HUDEP-2 (cell line): ENCODE data around the gene RBM26.
"Not testable (repeated sequence)": the region's sequence is repeated elsewhere in the genome, so short reads cannot be mapped to it uniquely, and the experiment has no call there.

Experiments used
- DNase-seq, 76 experiments: peaks; one replicate each; lab custom pipeline; 2025; ENCODE audit not compliant: unreplicated experiment in 76 of 76; lab: John Stamatoyannopoulos, UW

Gene RBM26

GRCh38 chr13:79389026-79389425 lies 17.0 kb downstream of the RBM26 start:
- DNase-seq: no peak

GRCh38 chr13:79387853-79388252 lies 18.2 kb downstream of the RBM26 start:
- no peak for DNase-seq

DNA sequence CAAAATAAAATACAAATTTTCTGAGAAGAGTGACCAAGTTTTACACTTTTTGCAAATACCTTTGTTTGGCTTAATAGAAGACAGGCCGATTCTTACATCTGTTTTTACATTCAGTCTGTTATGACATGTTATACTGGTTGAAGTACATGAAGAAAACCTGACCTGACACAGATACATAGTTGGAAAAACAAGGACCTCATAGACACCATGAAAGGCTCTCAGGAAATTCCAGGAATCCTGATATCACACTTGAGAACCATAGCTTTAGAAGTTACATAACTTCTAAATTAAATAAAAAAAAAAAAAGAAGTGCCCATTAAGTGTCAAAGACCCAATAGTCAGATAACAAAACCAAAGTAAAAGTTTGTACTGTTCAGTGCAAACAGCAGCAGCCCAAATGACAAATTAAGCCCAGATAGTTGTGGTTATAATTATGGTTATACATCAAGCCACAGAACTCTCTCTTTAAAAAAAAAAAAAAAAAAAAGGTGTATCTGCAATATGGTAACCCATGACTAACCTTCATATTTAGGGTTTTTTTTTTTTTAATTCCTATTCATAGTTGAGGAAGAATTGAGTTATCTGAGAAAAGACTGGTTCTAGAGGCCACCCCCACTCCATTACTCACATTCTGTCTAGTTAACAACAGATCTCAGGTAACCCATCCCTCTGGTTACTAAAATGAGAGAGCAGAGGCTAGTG lies 19.8 kb downstream of the RBM26 start:
- no peak for DNase-seq

DNA sequence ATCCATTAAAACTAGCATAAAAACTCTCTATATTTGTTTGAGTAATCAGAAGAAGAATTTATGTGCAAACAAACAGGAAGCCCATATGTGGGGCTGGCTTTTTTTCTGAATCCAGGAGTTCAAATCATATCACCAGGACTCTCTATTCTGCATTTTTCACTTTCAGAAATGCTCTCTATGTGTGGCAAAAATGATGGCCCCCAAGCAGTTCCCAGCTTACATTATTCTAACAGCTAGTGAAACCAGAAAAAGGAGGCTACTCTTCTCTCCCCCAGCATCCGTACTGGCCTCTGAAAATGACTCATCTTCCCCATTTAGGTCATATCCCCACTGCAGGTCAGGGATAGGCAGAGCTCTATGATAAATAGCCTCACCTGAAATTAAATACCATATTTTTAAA lies 20.4 kb downstream of the RBM26 start:
- peak in 15 of 76 experiments; percentile 0 to 56 (median 20) for DNase-seq

- peak in 1 of 76 experiments; percentile 2 for DNase-seq
Observed at GRCh38 chr13:79384022-79384610, 21.9 kb downstream of the RBM26 start.

- DNase-seq: no peak
Observed at GRCh38 chr13:79382545-79383275, 23.3 kb downstream of the RBM26 start.

DNA sequence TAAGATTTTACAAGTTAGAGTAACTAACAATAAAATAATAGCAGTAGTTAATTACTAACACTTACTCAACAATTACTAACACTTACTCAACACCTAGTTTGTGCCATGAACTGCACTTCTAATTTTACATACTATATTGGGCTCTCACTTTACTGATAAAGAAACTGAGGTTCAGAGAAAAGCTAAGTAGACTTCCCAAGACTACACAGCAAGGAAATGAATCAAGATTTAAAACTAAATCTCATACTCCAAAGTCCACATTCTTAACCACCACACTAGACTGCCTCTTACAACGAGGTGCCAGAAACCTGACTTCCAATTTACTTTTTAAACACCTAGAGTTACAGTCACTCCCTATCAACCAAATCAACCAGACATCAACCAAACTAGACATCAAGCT lies 25.1 kb downstream of the RBM26 start:
- DNase-seq: no peak

DNA sequence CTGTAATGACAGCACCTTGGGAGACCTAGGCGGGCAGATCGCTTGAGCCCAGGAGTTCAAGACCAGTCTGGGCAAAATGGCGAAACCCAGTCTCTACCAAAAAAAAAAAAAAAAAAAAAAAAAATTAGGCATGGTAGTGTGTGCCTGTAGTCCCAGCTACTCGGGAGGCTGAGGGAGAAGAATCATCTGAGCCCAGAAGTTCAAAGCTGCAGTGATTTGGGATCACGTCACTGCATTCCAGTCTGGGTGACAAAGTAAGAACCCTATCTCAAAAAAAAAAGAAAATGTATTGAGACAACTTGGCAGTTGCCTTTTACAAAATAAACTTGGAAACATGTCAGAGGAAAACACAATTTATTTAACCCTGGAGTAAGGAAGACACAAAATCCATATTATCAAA lies 26.8 kb downstream of the RBM26 start:
- no peak for DNase-seq

GRCh38 chr13:79376843-79377242 lies 29.2 kb downstream of the RBM26 start:
- DNase-seq: no peak

DNA sequence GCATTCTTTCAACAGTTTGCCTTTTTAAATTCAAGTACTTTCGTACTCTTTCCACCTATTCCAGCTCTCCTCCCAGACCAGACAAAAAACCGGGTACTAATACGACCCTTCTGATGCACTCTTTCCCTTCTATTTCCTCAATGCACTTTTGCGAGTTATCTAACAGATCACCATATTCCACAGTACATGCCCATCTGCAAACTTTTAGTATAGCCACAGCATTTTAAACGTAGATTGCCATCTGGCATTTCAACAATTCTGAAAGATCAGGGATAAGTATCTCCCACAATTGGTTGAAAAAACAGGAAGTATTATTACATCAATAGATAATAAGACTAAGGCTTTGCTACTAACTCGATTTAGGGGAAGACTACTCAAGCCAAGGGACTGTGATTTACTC lies 31.5 kb downstream of the RBM26 start:
- no peak for DNase-seq

- no peak for DNase-seq
Observed at GRCh38 chr13:79373916-79374315, 32.1 kb downstream of the RBM26 start.

DNA sequence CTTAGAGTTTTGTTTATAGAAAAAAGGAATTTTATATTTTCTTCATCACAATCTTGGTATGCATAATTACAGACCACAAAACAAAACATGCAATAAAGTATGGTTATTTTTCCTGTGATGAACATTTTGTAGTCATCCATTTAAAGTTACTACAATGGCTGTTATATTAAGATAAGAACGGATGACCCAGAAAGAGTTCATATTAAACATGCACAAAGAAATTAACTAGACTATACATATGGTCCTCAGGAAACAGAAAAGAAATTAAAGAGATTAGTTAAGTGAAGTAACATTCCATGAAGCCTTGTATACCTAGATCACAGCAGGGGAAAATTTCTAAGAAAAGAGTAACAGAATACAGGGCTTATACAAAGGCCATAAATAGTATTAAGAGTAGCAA lies 36.8 kb downstream of the RBM26 start:
- DNase-seq: no peak

DNA sequence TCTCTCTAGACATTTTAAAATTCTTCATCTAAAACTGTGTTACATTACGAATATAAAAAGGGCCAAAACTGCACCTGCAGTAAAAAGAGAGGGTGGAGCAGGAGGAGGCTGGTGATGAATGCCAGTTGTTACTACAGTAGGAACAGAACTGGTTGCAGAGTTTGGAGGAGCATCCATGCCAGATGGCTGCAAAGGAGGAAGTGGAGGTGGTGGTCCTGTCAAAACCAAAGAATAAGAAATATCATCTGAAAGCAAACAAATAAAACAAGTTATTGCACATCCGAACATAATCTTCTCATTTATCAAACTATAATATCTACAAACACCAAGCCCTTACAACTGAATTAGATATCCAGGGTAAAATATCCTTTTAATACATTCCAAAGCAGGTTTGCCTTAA lies 40.1 kb downstream of the RBM26 start:
- DNase-seq: no peak

DNA sequence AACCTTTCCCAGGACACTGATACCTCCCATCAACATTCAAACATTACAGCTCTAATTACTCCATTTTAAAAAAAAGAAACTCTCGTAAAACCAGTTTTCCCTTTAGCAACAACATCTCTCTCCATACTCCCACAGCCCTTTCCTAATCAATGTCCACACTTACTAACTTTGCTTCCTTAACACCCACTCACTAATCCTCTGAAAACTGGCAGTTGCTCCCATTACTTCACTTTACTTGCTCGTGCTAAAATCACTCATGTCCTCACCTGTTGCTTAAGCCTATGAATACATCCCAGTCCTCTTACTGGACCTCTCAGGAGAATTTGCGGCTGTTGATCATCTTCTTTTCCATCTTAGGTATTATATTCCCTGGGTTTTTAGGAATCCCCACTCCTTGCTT lies 44.8 kb downstream of the RBM26 start:
- DNase-seq: no peak

GRCh38 chr13:79360095-79360494 lies 46.0 kb downstream of the RBM26 start:
- DNase-seq: no peak

- DNase-seq: no peak
Observed at GRCh38 chr13:79359064-79359463, 47.0 kb downstream of the RBM26 start.

- no peak for DNase-seq
Observed at GRCh38 chr13:79354285-79354684, 51.8 kb downstream of the RBM26 start.

DNA sequence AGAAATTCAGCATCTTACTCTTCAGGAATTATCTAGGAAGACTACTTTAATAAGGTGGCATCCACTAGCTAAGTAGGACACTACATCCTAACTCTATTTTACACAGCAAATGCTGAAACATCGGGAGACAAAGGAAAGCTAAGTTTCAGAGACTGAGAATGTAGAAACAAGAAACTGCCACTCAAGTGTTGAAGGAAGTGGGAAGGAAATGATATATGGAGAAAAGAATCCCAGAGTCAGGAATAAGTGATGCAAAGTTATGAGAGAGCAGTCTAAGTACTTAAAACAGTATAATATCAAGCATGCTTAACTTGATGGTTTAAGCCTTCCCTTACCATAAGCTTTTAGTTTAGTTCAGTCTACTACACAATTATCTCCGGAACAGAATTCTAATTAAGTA lies 52.4 kb downstream of the RBM26 start:
- DNase-seq: no peak

DNA sequence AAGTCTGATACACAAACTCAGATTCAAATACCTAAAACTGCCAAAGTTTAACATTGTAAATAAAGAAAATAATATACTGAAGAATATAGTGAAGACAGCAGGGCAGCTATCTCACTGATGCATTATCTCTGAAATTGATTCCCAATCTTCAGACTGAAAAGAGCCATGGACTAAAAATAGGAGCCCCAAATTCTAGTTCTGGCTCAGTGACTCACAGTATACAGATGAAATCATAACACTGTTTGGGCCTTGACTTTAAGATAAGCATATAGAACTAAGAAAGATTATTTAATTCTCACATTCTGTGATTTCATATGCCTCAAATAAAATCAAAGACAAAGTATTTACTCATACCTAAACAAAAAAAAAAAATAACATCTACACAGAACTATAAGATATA lies 53.9 kb downstream of the RBM26 start:
- DNase-seq: no peak

- DNase-seq: not testable (repeated sequence)
Observed at GRCh38 chr13:79349608-79350007, 56.4 kb downstream of the RBM26 start.

DNA sequence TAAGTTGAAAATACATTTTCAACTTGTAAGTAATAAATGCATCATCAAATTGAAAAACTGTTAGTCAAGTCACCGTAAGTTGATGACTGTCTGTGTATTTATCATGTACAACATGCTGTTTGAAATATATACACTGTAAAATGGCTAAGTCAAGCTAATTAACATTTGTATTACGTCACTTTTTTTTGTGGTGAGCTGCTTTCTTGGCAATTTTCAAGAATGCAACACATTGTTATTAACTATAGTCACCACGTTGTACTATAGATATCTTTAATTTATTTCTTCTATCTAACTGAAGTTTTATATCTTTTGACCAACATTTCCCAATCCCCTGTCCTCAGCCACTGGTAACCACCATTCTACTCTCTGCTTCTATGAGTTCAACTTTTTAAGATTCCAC lies 57.0 kb downstream of the RBM26 start:
- no peak for DNase-seq

GRCh38 chr13:79346300-79346914 lies 59.6 kb downstream of the RBM26 start:
- no peak for DNase-seq
